Psoas muscle (tissue), 8 donors: ENCODE data around the gene CTRB2. TPM values are rescaled to one million over a fixed set of nuclear protein-coding genes. Genes with fewer than 3 reads are reported as not detected.
A peak's percentile ranks its signal among the peaks of the same experiment; 100 is the strongest.
"Not testable (repeated sequence)": the region's sequence is repeated elsewhere in the genome, so short reads cannot be mapped to it uniquely, and the experiment has no call there.

Source experiments
- ATAC-seq, 4 donors: fragments of 200-7000 bp; cut with Tn5 transposase; one replicate each; pipeline ENCODE4 v1.9.1; 2020; ENCODE audit warnings: moderate library complexity in 3 of 4, mild to moderate bottlenecking in 2 of 4
- DNase-seq, 2 donors: peaks; one replicate each; pipeline ENCODE4 v3.0.0-alpha.2; 2020
- H3K27ac ChIP-seq: fragments of 200-600 bp; one replicate; pipeline ENCODE4 v1.8.0; 2022
- H3K27me3 ChIP-seq, 3 donors: fragments of 200-600 bp in 1 of 3; one replicate each; pipeline versions ENCODE4 v1.6.1 to v1.8.0; 2013 to 2022; ENCODE audit warnings: low read length in 2 of 3, mild to moderate bottlenecking in 2 of 3, moderate library complexity in 1 of 3; ENCODE audit not compliant: insufficient read depth in 3 of 3
- H3K36me3 ChIP-seq, 2 donors: fragments of 200-600 bp in 1 of 2; one replicate each; pipeline versions ENCODE4 v1.6.1 to v1.8.0; 2013 to 2022; ENCODE audit warnings: low read depth in 1 of 2, mild to moderate bottlenecking in 1 of 2, moderate library complexity in 1 of 2; ENCODE audit not compliant: insufficient read depth in 1 of 2
- H3K4me1 ChIP-seq: fragments of 200-600 bp; one replicate; pipeline ENCODE4 v1.8.0; 2022
- H3K4me3 ChIP-seq: fragments of 200-600 bp; one replicate; pipeline ENCODE4 v1.8.0; 2022; ENCODE audit warnings: mild to moderate bottlenecking
- H3K9me3 ChIP-seq: fragments of 200-600 bp; one replicate; pipeline ENCODE4 v1.8.0; 2022
- WGBS, 3 donors: extraction: QIAGEN DNeasy Blood & Tissue Kit; methylation state at CpG; one replicate each; pipeline versions ENCODE4 v1.1.6 to v1.1.7; 2013; 5-methylcytosine and 5-hydroxymethylcytosine counted together
- intact Hi-C, 2 donors: fragments of 100-400 bp; cut with DNase I; formaldehyde crosslinking; loops; one replicate each; pipeline versions ENCODE4 v1.11.0 to v1.14.2; 2022
- polyA plus RNA-seq, 3 donors: library from polyadenylated mRNA; stranded (reverse); fragments of 200-250 nt; gene quantifications; one replicate each; pipeline ENCODE4 v1.2.3, GENCODE V29; 2013
- total RNA-seq, 4 donors: library from RNA; stranded (reverse); fragmentation: NEBNext Ultra II Directional in 2 of 4; extraction: Animal tissue kit (Norgen Biotek cat#: 25700) in 2 of 4; gene quantifications; one replicate each; pipeline versions ENCODE4 v1.2.1 to v1.2.4, GENCODE V29; 2021 to 2023
- TF ChIP-seq, protein P1 (sequence below): fragments of 200-600 bp; IDR thresholded peaks from one replicate; pipeline ENCODE4 v1.8.0; 2022; ENCODE audit warnings: antibody characterized with exemption
- donor health status: healthy with polysubstance abuse.
- donor health status: DM: no; HTN: no; CAD: no; lungs with moderate emphysema.
- donor health status: Bipolar disorder and iron deficiency.
- donor health status: healthy.
- donor health status: DM: yes; HTN: yes; CAD: no.
- donor health status: DM: no; HTN: no; CAD: no.
- donor health status: DM: no; HTN: no; CAD: no.
- donor health status: DM: yes; HTN: yes; CAD: no.

The CTRB2 gene
- total and polyA plus RNA-seq, 7 donors = 0.14 to 2.4 (median 1.1) TPM; not detected in 3

DNA sequence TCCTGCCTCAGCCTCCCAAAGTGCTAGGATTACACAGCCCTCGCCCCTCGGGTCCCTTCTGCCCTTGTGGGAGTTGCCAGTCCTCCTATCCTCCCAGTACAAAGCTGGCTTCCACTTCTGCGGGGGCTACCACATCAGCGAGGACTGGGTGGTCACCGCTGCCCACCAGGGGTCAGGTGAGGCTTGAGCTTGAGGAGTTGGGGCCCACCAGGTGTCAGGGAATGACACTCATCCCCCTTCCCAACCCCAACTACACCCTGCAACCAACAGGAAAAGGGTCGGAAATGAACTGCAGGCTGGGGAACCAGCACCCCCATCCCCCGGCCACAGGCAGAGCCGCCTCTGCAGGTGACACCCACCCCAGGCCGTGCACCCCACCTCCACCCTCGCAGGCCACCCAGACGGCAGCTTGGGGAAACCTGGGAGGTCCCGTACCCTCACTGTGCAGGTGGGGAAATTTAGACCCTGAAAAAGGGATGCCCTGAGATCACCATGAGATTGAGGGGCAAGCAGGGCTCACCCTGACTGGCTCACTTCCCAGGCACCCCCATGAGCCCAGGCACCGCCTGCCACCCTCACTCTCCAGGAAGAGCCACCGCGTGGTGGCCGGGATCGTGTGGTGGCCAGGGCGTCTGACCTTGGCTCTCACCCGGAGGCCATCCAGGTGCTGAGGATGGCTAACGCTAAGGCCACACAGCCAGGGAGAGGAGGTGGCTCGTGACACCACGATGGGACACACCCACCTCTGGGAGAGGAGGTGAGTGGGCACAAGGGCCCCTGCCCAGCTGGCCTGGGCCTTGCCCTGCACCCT, 19.8 kb upstream of the CTRB2 start:
- intact Hi-C loops = no loop called here
- DNase-seq (peak in 1 of 2 donors; percentile 51), ATAC-seq (peak in 2 of 4 donors; percentile 8 to 11)
- peaks cover 0 to 42% of the 10 kb centered on the region in 2 donors for H3K36me3 ChIP-seq
- no peaks in the 10 kb centered on the region for H3K9me3 ChIP-seq
- H3K4me3 ChIP-seq = no peak overlapping the region
- TF ChIP-seq, protein P1, sequence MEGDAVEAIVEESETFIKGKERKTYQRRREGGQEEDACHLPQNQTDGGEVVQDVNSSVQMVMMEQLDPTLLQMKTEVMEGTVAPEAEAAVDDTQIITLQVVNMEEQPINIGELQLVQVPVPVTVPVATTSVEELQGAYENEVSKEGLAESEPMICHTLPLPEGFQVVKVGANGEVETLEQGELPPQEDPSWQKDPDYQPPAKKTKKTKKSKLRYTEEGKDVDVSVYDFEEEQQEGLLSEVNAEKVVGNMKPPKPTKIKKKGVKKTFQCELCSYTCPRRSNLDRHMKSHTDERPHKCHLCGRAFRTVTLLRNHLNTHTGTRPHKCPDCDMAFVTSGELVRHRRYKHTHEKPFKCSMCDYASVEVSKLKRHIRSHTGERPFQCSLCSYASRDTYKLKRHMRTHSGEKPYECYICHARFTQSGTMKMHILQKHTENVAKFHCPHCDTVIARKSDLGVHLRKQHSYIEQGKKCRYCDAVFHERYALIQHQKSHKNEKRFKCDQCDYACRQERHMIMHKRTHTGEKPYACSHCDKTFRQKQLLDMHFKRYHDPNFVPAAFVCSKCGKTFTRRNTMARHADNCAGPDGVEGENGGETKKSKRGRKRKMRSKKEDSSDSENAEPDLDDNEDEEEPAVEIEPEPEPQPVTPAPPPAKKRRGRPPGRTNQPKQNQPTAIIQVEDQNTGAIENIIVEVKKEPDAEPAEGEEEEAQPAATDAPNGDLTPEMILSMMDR = no peak
- no peak overlapping the region for H3K27ac ChIP-seq
- H3K4me1 ChIP-seq = peaks cover 4% of the 10 kb centered on the region
- H3K27me3 ChIP-seq = no peaks in the 10 kb centered on the region
- WGBS, 3 donors = 45 to 56% (median 52%) methylated on average over 19 to 22 of the region's 22 CpGs

DNA sequence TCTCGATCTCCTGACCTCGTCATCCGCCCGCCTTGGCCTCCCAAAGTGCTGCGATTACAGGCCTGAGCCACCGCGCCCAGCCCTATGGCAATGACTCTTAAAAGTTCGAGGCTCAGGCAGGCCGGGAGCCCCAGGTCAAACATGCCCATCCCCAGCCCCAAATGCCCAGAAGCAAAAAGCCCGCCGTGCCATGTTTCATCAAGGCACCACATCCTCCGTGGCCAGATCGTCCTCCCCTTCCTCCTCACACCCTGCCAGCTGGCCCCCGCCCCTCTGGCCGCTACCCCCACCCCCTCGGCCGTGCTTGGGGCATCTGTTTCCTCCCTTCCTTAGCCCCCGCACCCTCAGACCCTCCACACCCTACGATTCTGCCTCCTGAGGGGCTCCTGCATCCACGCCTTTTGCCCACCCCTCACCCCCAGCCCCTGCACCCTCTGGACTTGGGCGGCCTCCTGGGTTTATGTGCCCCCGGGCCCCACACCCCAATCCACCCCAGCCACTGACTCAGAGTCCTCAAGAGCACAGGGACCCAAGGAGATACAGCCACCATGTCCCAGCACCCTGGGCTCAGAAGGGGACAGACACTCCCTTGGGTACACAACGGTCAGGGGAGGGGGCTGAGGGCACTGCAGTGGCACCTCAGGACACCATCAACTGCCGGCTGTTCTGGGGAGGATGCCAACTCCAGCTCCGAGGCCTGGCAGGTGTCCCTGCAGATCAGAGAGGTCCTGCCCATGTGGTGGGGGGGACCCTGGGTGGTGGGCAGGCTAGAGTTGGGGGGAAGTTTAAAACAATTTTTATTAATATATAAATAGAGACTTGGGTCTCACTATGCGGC, 18.9 kb upstream of the CTRB2 start:
- Histone ChIP-seq H3K4me3 (no peak overlapping the region), H3K27ac (no peak overlapping the region), H3K27me3 (no peaks in the 10 kb centered on the region), H3K36me3 (peaks cover 0 to 33% of the 10 kb centered on the region in 2 donors), H3K9me3 (no peaks in the 10 kb centered on the region), H3K4me1 (no peaks in the 10 kb centered on the region)
- DNase-seq = peak in 1 of 2 donors; percentile 51
- TF ChIP-seq, protein P1 = no peak
- intact Hi-C loops = loop anchor here in 1 of 2 donors (2.0 kb wide), 1 partner anchor 19 kb away; the partner anchor contains the start of gene CTRB2
- 64 to 68% (median 64%) methylated on average over 23 to 26 of the region's 26 CpGs for WGBS, 3 donors
- ATAC-seq = peak in 3 of 4 donors; percentile 2 to 15 (median 9)

DNA sequence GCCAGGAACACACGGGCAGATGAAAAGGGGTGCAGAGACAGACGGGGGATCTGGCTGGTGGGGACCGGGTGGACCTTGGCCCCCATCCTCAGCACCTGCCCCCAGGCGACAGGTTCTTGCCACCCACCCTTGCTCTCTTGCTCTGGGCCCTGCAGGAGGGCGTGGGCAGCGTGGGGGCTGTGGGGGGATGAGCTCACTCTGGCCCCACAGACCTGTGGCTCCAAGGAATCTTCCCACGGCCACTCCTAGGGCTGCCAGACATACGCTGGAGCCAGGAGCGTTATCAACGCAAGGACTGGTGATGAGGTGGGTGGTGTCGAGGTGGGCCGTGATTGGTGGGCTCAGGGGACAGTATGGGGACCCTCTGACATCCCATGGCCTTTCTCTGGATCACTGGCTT, 18.1 kb upstream of the CTRB2 start:
- intact Hi-C loops = loop anchor here in 1 of 2 donors (2.0 kb wide), 1 partner anchor 18 kb away; the partner anchor contains the start of gene CTRB2
- WGBS, 3 donors = 47 to 61% (median 48%) methylated on average over 11 to 12 of the region's 12 CpGs

DNA sequence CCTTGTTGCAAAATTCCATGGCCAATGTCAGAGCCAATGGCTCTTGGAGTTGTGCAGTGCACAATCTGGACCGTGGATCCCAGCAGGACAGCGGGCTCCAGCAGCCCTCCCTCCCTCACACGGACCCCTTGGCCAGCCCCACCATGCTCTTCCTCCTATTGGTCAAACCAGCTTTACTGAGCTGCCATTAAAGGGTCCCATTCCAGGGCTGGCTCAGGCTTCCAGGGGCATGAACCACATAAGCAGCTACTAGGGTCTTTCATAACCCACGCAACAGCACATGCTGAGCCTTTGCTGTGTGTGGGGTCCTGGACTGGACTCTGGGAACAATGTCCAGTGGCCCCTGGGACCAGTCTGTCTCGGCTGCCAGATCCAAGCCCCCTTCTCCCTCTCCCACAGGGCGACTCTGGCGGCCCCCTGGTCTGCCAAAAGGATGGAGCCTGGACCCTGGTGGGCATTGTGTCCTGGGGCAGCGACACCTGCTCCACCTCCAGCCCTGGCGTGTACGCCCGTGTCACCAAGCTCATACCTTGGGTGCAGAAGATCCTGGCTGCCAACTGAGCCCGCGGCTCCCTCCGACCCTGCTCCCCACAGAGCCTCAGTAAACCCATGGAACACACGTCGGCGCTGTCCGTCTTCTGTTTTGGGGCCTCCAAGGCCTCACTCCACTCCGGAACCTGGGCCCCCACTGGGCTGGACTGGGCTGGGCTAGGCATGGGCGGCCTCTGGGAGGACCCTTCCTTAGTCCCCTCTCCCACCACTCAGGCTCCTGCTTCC, 17.5 kb upstream of the CTRB2 start:
- Histone ChIP-seq H3K27me3 (no peaks in the 10 kb centered on the region), H3K4me1 (no peaks in the 10 kb centered on the region), H3K27ac (no peak overlapping the region), H3K9me3 (no peaks in the 10 kb centered on the region), H3K36me3 (peaks cover 0 to 21% of the 10 kb centered on the region in 2 donors), H3K4me3 (no peak overlapping the region)
- TF ChIP-seq, protein P1 = no peak
- ATAC-seq (peak; percentile 17 to 47 (median 26)), DNase-seq (peak in 1 of 2 donors; percentile 55)
- 58 to 69% (median 65%) methylated on average over 20 of the region's 20 CpGs for WGBS, 3 donors
- intact Hi-C loops = loop anchor here (1.0 to 2.0 kb wide), 2 partner anchors 18 kb away; partner anchors contain the start of gene CTRB2 (in 1 of the 2)

More for the DNA sequence above, 18.1 kb upstream of the CTRB2 start:
- Histone ChIP-seq H3K4me1 (no peaks in the 10 kb centered on the region), H3K9me3 (no peaks in the 10 kb centered on the region), H3K4me3 (no peak overlapping the region), H3K36me3 (peaks cover 0 to 27% of the 10 kb centered on the region in 2 donors), H3K27ac (no peak overlapping the region), H3K27me3 (no peaks in the 10 kb centered on the region)
- DNase-seq (peak in 1 of 2 donors; percentile 52), ATAC-seq (peak; percentile 22 to 41 (median 24))
- TF ChIP-seq, protein P1 = no peak

DNA sequence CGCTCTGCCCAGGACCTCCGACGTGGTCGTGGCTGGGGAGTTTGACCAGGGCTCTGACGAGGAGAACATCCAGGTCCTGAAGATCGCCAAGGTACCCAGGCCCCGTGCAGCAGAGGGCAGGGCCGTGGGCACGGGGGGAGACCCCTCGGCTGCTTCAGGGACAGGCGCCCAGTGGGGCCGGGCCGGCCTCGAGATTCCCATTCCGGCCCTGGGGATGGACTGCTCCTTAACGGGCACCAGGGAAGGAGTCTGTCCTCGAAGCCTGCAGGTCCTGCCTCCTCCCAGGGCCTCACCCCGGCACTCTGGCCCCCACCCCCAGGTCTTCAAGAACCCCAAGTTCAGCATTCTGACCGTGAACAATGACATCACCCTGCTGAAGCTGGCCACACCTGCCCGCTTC, 16.2 kb upstream of the CTRB2 start:
- H3K27ac ChIP-seq, H3K4me3 ChIP-seq, H3K36me3 ChIP-seq, H3K4me1 ChIP-seq, intact Hi-C loops, ATAC-seq, DNase-seq, H3K9me3 ChIP-seq, H3K27me3 ChIP-seq: not testable (repeated sequence)
- 87 to 88% (median 87%) methylated on average over 7 to 10 of the region's 20 CpGs for WGBS, 3 donors
